Measurements from ENCODE around the gene PSME3IP1.

Gene PSME3IP1, protein sequence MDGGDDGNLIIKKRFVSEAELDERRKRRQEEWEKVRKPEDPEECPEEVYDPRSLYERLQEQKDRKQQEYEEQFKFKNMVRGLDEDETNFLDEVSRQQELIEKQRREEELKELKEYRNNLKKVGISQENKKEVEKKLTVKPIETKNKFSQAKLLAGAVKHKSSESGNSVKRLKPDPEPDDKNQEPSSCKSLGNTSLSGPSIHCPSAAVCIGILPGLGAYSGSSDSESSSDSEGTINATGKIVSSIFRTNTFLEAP

GRCh38 chr16:57185945-57186871 lies at the start of gene PSME3IP1, which contains the start of gene RSPRY1:
TSS of gene PSME3IP1 (minus strand) at chr16:57186039. CDS start at chr16:57173854, 12,185 bp downstream.
TSS of gene RSPRY1 (plus strand) at chr16:57186329. CDS start at chr16:57204659, 18,330 bp downstream.
- peak; percentile 69 for TF ChIP-seq YY1 (IDR thresholded peaks at IDR 0.05; ENCODE audit: insufficient read depth, insufficient read length)
- no peak for TF ChIP-seq SUZ12 (IDR thresholded peaks at IDR 0.05; ENCODE audit: extremely low read depth, insufficient read depth, insufficient read length)
- Histone ChIP-seq H3K4me1 (ENCODE audit: insufficient read depth, insufficient read length) (no peaks in the 10 kb centered on the region), H3K27me3 (ENCODE audit: insufficient read depth, insufficient read length) (no peaks in the 10 kb centered on the region), H3K36me3 (ENCODE audit: insufficient read depth, insufficient read length, low read length) (peaks cover 3% of the 10 kb centered on the region), H3K4me3 (ENCODE audit: insufficient read length, low read depth) (peak within 1 kb of the TSS; percentile 94), H3K9ac (ENCODE audit: insufficient read length, low read depth) (peak within 1 kb of the TSS; percentile 99), H3K9me3 (ENCODE audit: insufficient read depth, low read length) (no peaks in the 10 kb centered on the region)
- peak; percentile 99 for DNase-seq (ENCODE audit: low read depth, low spot score)

- H3K36me3 ChIP-seq (ENCODE audit: insufficient read depth, insufficient read length, low read length): peaks cover 75% of the 10 kb centered on the region
Observed at GRCh38 chr16:57235128-57236021, 49.5 kb upstream of the PSME3IP1 start.

DNA sequence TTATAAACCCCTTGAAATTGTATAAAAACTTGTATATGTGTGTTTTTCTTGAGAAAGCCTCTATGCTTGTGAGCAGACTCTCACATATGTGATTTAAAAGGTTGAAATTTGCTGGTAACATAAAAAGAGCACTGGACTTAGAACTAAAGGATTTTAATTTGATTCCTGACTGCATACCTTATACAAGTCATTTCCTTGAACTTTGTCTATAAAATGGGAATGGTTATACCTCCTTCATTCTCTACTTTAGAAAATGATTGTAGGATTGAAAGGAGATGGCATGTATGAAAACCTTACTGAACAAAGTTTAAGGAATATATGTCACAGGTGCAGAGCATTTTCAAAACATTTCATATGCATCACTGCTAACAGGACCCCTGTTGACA lies 48.9 kb upstream of the PSME3IP1 start:
- no peak for DNase-seq (ENCODE audit: low read depth, low spot score)
- Histone ChIP-seq H3K9ac (ENCODE audit: insufficient read length, low read depth) (no peak overlapping the region), H3K4me1 (ENCODE audit: insufficient read depth, insufficient read length) (no peaks in the 10 kb centered on the region), H3K36me3 (ENCODE audit: insufficient read depth, insufficient read length, low read length) (peaks cover 73% of the 10 kb centered on the region), H3K27me3 (ENCODE audit: insufficient read depth, insufficient read length) (no peaks in the 10 kb centered on the region), H3K9me3 (ENCODE audit: insufficient read depth, low read length) (0 out of 2 replicates have a peak, but pooled peaks cover 3% of the 10 kb centered on the region), H3K4me3 (ENCODE audit: insufficient read length, low read depth) (no peak overlapping the region)
- TF ChIP-seq YY1 (IDR thresholded peaks at IDR 0.05; ENCODE audit: insufficient read depth, insufficient read length) (no peak), SUZ12 (IDR thresholded peaks at IDR 0.05; ENCODE audit: extremely low read depth, insufficient read depth, insufficient read length) (no peak), ZNF274 (IDR thresholded peaks at IDR 0.05; ENCODE audit: low read depth, low read length) (no peak)

More at GRCh38 chr16:57235128-57236021, 49.5 kb upstream of the PSME3IP1 start:
- Histone ChIP-seq H3K27me3 (ENCODE audit: insufficient read depth, insufficient read length) (no peaks in the 10 kb centered on the region), H3K4me3 (ENCODE audit: insufficient read length, low read depth) (no peak overlapping the region), H3K4me1 (ENCODE audit: insufficient read depth, insufficient read length) (no peaks in the 10 kb centered on the region), H3K9me3 (ENCODE audit: insufficient read depth, low read length) (0 out of 2 replicates have a peak, but pooled peaks cover 3% of the 10 kb centered on the region), H3K9ac (ENCODE audit: insufficient read length, low read depth) (no peak overlapping the region)
- no peak for TF ChIP-seq ZNF274 (IDR thresholded peaks at IDR 0.05; ENCODE audit: low read depth, low read length)
- no peak for TF ChIP-seq YY1 (IDR thresholded peaks at IDR 0.05; ENCODE audit: insufficient read depth, insufficient read length)
- no peak for TF ChIP-seq SUZ12 (IDR thresholded peaks at IDR 0.05; ENCODE audit: extremely low read depth, insufficient read depth, insufficient read length)
- DNase-seq (ENCODE audit: low read depth, low spot score): no peak

- Histone ChIP-seq H3K9ac (ENCODE audit: insufficient read length, low read depth) (no peak overlapping the region), H3K36me3 (ENCODE audit: insufficient read depth, insufficient read length, low read length) (peaks cover 70% of the 10 kb centered on the region), H3K4me3 (ENCODE audit: insufficient read length, low read depth) (no peak overlapping the region), H3K9me3 (ENCODE audit: insufficient read depth, low read length) (0 out of 2 replicates have a peak, but pooled peaks cover 3% of the 10 kb centered on the region), H3K27me3 (ENCODE audit: insufficient read depth, insufficient read length) (no peaks in the 10 kb centered on the region), H3K4me1 (ENCODE audit: insufficient read depth, insufficient read length) (no peaks in the 10 kb centered on the region)
- no peak for DNase-seq (ENCODE audit: low read depth, low spot score)
- TF ChIP-seq YY1 (IDR thresholded peaks at IDR 0.05; ENCODE audit: insufficient read depth, insufficient read length) (no peak), ZNF274 (IDR thresholded peaks at IDR 0.05; ENCODE audit: low read depth, low read length) (no peak)
Observed at GRCh38 chr16:57233944-57234706, 48.3 kb upstream of the PSME3IP1 start.

GRCh38 chr16:57231821-57232350 lies 46.0 kb upstream of the PSME3IP1 start:
- H3K36me3 ChIP-seq (ENCODE audit: insufficient read depth, insufficient read length, low read length): peaks cover 84% of the 10 kb centered on the region
- no peak for TF ChIP-seq SUZ12 (IDR thresholded peaks at IDR 0.05; ENCODE audit: extremely low read depth, insufficient read depth, insufficient read length)
- no peak for TF ChIP-seq ZNF274 (IDR thresholded peaks at IDR 0.05; ENCODE audit: low read depth, low read length)
- no peak for TF ChIP-seq YY1 (IDR thresholded peaks at IDR 0.05; ENCODE audit: insufficient read depth, insufficient read length)
- no peak overlapping the region for H3K9ac ChIP-seq (ENCODE audit: insufficient read length, low read depth)

DNA sequence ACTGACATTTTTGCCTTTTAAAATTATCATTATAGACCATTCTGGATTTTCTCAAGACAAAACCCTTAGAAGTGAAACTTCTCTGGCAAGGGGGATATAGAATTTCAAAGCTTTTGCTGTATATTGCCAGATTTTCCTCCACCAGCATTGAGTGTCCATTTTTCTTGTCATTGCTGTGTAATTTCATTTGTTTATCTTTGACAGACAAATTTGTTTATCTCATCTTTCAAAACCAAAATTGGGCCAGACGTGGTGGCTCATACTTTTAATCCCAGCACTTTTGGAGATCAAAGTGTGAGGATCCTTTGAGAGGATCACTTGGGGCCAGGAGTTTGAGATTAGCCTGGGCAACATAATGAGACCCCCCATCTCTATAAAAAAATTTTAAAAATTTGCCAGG lies 43.2 kb upstream of the PSME3IP1 start:
- Histone ChIP-seq H3K4me3 (ENCODE audit: insufficient read length, low read depth) (no peak overlapping the region), H3K4me1 (ENCODE audit: insufficient read depth, insufficient read length) (no peaks in the 10 kb centered on the region), H3K27me3 (ENCODE audit: insufficient read depth, insufficient read length) (no peaks in the 10 kb centered on the region), H3K9ac (ENCODE audit: insufficient read length, low read depth) (no peak overlapping the region), H3K9me3 (ENCODE audit: insufficient read depth, low read length) (no peaks in the 10 kb centered on the region), H3K36me3 (ENCODE audit: insufficient read depth, insufficient read length, low read length) (peaks cover 83% of the 10 kb centered on the region)
- DNase-seq (ENCODE audit: low read depth, low spot score): no peak
- TF ChIP-seq ZNF274 (IDR thresholded peaks at IDR 0.05; ENCODE audit: low read depth, low read length) (no peak), SUZ12 (IDR thresholded peaks at IDR 0.05; ENCODE audit: extremely low read depth, insufficient read depth, insufficient read length) (no peak), YY1 (IDR thresholded peaks at IDR 0.05; ENCODE audit: insufficient read depth, insufficient read length) (no peak)

More at GRCh38 chr16:57231821-57232350, 46.0 kb upstream of the PSME3IP1 start:
- Histone ChIP-seq H3K4me1 (ENCODE audit: insufficient read depth, insufficient read length) (no peaks in the 10 kb centered on the region), H3K9me3 (ENCODE audit: insufficient read depth, low read length) (0 out of 2 replicates have a peak, but pooled peaks cover 3% of the 10 kb centered on the region), H3K4me3 (ENCODE audit: insufficient read length, low read depth) (no peak overlapping the region), H3K27me3 (ENCODE audit: insufficient read depth, insufficient read length) (no peaks in the 10 kb centered on the region)
- no peak for DNase-seq (ENCODE audit: low read depth, low spot score)

All from NT2/D1 (cell line).